ENCODE results near the gene ARL8B.

- TF ChIP-seq CTCF (IDR thresholded peaks at IDR 0.05; ENCODE audit: poor library complexity, severe bottlenecking) (peak; percentile 91), REST (IDR thresholded peaks at IDR 0.05; ENCODE audit: borderline replicate concordance) (no peak), EZH2 (IDR thresholded peaks at IDR 0.05; ENCODE audit: borderline replicate concordance, insufficient read depth, low read length, poor library complexity, severe bottlenecking) (no peak), RAD21 (conservative IDR thresholded peaks at IDR 0.05) (peak; percentile 91)
Observed at GRCh38 chr3:5226783-5227182, 104.7 kb downstream of the ARL8B start.

Measured in neural cell (in vitro differentiated cells).